Ramos (cell line): ENCODE data around the gene ARHGEF16.

Source experiments
- in situ Hi-C: fragments of 300-500 bp; cut with MboI; formaldehyde crosslinking; loops from one replicate; pipeline ENCODE4 v1.14.3; 2022; ENCODE audit warnings: low sequenced_read_pairs; ENCODE audit not compliant: unreplicated experiment

The ARHGEF16 gene

DNA sequence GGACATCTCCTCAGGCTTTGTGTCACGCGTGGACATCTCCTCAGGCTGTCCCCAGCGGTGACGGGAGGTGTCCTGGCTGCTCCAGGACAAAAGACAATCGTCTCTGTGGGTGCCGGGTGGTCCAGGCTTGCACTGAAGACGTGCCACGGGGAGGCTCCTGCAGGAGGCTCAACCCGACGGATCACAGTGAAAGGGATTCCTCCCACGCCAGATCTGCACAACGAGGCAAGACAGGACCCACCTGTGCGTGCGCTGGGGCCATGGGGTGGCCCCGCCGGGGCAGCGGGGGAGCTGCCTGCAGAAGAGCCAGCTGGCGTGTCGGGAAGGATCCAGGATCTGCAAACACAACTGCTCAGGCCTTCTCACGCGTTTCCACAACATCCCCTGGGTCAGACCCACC is 18.8 kb upstream of the ARHGEF16 start:
- in situ Hi-C loops, result no loop called here

GRCh38 chr1:3436451-3436850 is 18.0 kb upstream of the ARHGEF16 start:
- in situ Hi-C loops, result no loop called here

DNA sequence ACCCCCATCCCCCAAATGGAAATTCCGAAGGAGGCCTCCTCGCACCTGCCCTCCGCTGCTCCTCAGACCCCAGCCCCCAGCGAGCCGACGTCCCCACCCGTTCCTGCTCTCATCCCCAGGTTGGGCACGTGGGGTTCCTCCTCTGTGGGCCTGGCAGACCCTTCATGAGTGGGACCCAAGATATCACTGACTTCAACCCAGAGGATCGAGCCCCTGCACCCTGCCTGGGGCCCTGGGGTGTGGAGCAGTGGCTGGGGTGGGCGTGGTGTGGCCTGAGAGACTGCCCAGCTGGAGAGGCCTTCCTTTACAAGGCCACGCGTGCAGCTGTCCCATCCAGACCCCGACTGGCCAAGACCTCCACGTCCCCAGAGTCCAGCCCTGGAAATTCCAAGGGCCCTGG is 17.6 kb upstream of the ARHGEF16 start:
- in situ Hi-C loops, result no loop called here

DNA sequence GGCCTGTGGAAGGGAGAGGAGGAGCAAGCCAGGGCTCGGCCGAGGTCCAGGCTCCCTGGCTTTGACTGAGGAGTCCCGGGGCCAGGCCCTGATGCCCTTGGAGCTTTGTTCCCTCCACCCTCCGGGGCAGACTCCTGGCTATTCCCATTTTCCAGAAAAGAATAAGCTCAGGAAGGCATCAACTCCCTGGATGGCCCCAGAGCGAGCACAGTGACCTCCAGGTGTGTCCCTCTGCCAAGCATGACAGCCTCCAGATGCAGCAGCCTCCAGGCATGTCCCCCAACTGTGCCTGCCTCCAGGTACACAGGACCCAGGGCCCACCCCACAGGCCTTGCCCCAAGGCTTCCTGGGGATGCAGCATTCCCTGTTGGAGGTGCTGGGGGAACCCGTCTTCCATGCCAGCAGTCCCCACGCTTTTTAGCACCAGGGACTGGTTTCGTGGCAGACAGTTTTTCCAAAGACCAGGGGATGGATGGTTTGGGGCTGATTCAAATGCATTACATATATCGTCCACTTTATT is 15.7 kb upstream of the ARHGEF16 start:
- in situ Hi-C loops, result no loop called here

GRCh38 chr1:3439346-3440299 is 14.8 kb upstream of the ARHGEF16 start:
- in situ Hi-C loops, result no loop called here

DNA sequence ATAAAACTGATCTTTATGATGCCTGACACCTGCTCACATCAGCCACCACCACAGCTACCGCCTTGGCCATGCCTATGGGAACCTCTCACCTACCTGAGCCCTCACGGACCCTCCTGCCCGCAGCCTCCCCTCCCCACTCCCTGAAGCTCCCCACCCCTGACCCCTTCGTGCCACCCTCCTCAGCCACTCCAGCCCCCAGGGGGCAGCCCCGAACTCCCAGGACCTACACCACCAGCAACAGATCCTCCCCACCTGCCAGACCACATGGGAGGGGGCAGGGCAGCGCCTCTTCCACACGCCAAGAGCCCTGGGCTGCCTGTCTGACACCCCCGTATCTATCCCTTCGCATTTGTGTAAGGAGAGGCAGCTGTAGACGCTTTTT is 14.2 kb upstream of the ARHGEF16 start:
- in situ Hi-C loops, result no loop called here

- in situ Hi-C loops, result no loop called here
Observed at GRCh38 chr1:3440711-3441409, 13.6 kb upstream of the ARHGEF16 start.

- in situ Hi-C loops, result no loop called here
Observed at GRCh38 chr1:3441410-3441847, 13.0 kb upstream of the ARHGEF16 start.

DNA sequence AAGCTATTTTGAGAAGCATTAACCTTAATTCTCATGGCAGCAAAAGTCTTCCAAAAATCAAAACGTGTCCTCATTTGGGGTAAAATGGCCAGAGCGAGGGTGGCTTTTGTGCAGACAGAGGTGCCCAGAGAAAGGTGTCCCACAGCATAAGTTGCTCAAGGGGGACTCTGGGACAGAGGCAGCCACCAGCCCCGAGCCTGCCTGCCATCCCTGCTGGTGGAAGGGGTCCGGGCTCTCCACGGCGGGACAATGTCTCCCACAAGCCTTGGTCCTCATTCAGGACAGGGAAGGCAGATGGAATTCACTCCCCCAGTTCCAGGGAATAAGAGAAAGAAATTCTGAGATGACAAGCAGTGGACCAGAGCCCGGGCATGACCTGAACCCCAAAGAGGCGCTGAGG is 12.6 kb upstream of the ARHGEF16 start:
- in situ Hi-C loops, result no loop called here

DNA sequence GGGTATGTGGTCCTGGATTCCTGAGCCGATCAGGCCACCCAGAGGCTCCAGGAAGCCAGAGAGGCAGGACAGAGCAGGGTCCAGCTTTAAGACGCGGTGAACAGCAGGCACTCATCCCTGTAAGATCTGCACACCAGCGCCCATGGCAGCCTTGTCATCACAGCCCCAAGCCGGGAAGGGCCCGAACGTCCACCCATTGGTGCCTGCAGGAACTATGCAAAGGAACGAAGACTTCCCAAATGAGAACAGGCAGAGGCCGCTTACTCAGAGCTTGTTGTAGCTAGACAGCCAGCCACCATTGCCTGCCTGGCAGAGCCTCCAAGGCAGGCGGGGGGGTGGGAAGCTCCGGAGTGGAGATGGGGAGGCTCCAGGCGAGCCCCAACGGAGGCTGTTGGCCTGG is 12.1 kb upstream of the ARHGEF16 start:
- in situ Hi-C loops, result no loop called here

- in situ Hi-C loops, result no loop called here
Observed at GRCh38 chr1:3442901-3443300, 11.6 kb upstream of the ARHGEF16 start.

DNA sequence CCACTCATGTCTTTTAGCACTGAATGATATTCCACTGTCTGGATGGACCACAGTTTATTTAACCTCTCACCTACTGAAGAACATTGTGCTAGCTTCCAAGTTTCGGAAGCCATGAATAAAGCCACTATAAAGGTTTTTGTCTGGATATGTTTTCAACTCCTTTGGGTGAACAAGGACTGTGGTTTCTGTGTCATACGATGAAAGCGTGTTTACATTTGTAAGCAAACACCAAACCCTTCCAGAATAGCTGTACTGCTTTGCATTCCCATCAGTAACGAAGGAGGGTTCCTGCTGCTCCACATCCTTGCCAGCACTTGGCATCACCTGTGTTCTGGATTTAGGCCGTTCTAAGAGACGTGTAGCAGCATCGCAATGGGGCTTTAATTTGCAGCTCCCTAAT is 10.7 kb upstream of the ARHGEF16 start:
- in situ Hi-C loops, result no loop called here

GRCh38 chr1:3444298-3444697 is 10.2 kb upstream of the ARHGEF16 start:
- in situ Hi-C loops, result no loop called here

DNA sequence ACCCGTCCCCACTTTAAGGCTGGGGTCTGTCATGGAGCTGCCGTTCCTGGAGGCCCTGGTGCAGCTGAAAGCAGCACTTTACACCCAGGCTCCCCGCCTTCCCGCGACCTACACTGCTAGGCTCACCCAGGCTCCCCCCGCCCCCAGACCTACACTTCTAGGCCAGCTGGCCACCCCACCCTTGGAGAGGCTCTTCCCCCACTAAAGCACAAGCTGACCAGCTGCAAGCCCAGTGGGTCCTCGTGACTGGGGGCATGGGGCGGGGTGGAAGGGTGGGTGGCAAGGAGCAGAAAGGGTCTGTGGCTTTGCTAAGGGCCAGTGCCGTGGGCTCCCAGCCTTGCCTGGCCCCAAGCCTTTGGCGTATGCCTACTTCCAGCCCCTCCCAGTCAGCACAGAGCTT is 9.7 kb upstream of the ARHGEF16 start:
- in situ Hi-C loops, result no loop called here

DNA sequence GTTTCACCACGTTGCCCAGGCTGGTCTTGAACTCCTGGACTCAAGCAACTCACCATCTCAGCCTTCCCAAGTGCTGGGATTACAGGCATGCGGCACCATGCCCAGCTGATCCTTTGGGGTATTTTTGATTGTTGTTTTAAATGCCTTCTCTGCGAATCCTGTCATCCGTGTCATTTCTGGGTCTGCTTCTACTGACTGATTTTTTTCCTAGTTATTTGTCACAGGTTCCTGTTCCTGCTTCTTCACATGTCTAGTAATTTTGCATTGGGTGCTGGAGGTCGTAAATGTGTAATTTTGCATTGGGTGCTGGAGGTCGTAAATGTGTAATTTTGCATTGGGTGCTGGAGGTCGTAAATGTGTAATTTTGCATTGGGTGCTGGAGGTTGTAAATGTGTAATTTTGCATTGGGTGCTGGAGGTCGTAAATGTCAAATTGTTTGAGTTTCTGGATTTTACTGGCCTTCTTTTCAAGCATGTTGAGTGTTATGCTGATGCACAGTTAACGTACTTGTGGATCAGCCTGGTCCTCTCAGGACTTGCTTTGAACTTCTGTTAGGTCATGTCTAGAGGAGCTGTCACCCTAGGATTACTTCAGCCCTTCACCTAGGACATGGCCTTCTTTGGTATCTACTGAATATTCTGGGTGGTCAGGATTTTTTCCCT is 4.1 kb upstream of the ARHGEF16 start:
- in situ Hi-C loops, result no loop called here

- in situ Hi-C loops, result no loop called here
Observed at GRCh38 chr1:3450983-3451382, 3.5 kb upstream of the ARHGEF16 start.

GRCh38 chr1:3451994-3452865 is 2.2 kb upstream of the ARHGEF16 start:
- in situ Hi-C loops, result no loop called here

DNA sequence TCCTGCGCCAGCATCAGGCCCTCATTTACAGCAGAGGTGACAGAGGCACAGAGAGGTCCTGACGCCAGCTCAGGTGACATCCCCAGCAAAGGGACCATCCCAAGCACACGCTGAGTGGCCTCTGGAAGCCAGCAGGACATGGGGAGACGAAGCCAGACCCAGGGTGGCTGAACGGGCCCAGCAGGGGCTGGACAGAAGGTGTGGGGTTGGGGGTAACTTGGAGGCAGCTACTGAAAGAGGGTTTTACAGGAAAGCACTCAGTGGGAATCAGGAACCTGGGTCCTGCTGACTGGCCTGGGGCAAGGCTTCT is 1.6 kb upstream of the ARHGEF16 start:
- in situ Hi-C loops, result no loop called here

- in situ Hi-C loops, result no loop called here
Observed at GRCh38 chr1:3453203-3453761, 1.2 kb upstream of the ARHGEF16 start.
